IMR-90 (cell line): ENCODE data around the gene ATP6V0C.

Experiments
- CEBPB ChIP-seq: IDR thresholded peaks from 2 replicates; pipeline ENCODE4 v1.6.1; 2012; ENCODE audit warnings: low read depth, low read length, improper control_type of control experiment
- CTCF ChIP-seq: conservative IDR thresholded peaks from 2 replicates; pipeline ENCODE4 v1.5.1; 2012; ENCODE audit warnings: mild to moderate bottlenecking, low read depth, low read length, improper control_type of control experiment
- ELK1 ChIP-seq: fragments of 150-350 bp; IDR thresholded peaks from 2 replicates; pipeline ENCODE4 v1.6.1; 2016; ENCODE audit warnings: low read depth, mild to moderate bottlenecking, low read length, moderate library complexity, borderline replicate concordance
- POLR2A ChIP-seq: IDR thresholded peaks from 2 replicates; pipeline ENCODE4 v1.6.1; 2012; ENCODE audit warnings: mild to moderate bottlenecking, low read depth, low read length
- RAD21 ChIP-seq: IDR thresholded peaks from 2 replicates; pipeline ENCODE4 v1.6.1; 2012; ENCODE audit warnings: low read length, improper control_type of control experiment
- SMC3 ChIP-seq: fragments of 150-350 bp; IDR thresholded peaks from 2 replicates; pipeline ENCODE4 v1.6.1; 2016; ENCODE audit warnings: low read depth, mild to moderate bottlenecking, antibody characterized with exemption, low read length, moderate library complexity
- TF ChIP-seq, protein P1 (sequence below): fragments of 150-350 bp; IDR thresholded peaks from 2 replicates; pipeline ENCODE4 v1.6.1; 2017; ENCODE audit warnings: mild to moderate bottlenecking, antibody characterized with exemption, low read length, low read depth

GRCh38 chr16:2512735-2513404, 882 bp upstream of the ATP6V0C start:
- TF ChIP-seq POLR2A (no peak), CTCF (no peak), RAD21 (no peak), SMC3 (no peak), CEBPB (no peak), ELK1 (no peak)
- TF ChIP-seq, protein P1, sequence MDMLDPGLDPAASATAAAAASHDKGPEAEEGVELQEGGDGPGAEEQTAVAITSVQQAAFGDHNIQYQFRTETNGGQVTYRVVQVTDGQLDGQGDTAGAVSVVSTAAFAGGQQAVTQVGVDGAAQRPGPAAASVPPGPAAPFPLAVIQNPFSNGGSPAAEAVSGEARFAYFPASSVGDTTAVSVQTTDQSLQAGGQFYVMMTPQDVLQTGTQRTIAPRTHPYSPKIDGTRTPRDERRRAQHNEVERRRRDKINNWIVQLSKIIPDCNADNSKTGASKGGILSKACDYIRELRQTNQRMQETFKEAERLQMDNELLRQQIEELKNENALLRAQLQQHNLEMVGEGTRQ, result no peak
